Measurements from ENCODE around the gene MEIOB.

The MEIOB gene

GRCh38 chr16:1785846-1786170 is 86.2 kb downstream of the MEIOB start:
- no peak for DNase-seq

- DNase-seq = no peak
Observed at GRCh38 chr16:1784977-1785845, 86.8 kb downstream of the MEIOB start.
